SK-N-SH (cell line): ENCODE results near the gene RASGRF1.

Source experiments
- CTCF ChIP-seq: fragments of 200-600 bp; sonication (generic); IDR thresholded peaks from 2 replicates; pipeline ENCODE4 v1.6.1; 2017; ENCODE audit warnings: antibody characterized with exemption, mild to moderate bottlenecking, moderate library complexity
- EP300 ChIP-seq, 2 experiments: IDR thresholded peaks; 2 replicates each; pipeline versions ENCODE4 v1.4.0 to v1.6.1; 2012; ENCODE audit warnings: borderline replicate concordance in 1 of 2, low read depth in 1 of 2, low read length in 1 of 2
- EZH2phosphoT487 ChIP-seq: fragments of 200-600 bp; sonication (generic); IDR thresholded peaks from 2 replicates; pipeline ENCODE4 v1.6.1; 2017; ENCODE audit warnings: low read depth, mixed run types, mild to moderate bottlenecking, antibody characterized with exemption, moderate library complexity, borderline replicate concordance
- MXI1 ChIP-seq: IDR thresholded peaks from 2 replicates; pipeline ENCODE4 v1.6.1; 2012; ENCODE audit warnings: mild to moderate bottlenecking, low read depth, low read length, improper control_type of control experiment
- POLR2AphosphoS5 ChIP-seq: IDR thresholded peaks from 2 replicates; pipeline ENCODE4 v1.6.1; 2012; ENCODE audit warnings: low read depth, low read length
- RFX5 ChIP-seq: IDR thresholded peaks from 2 replicates; pipeline ENCODE4 v1.6.1; 2012; ENCODE audit warnings: mild to moderate bottlenecking, improper control_type of control experiment, low read length
- RXRA ChIP-seq: IDR thresholded peaks from 2 replicates; pipeline ENCODE4 v1.4.0; 2012; ENCODE audit warnings: low read depth, mild to moderate bottlenecking, borderline replicate concordance
- SIN3A ChIP-seq: IDR thresholded peaks from 2 replicates; pipeline ENCODE4 v1.6.1; 2012; ENCODE audit warnings: low read depth, mild to moderate bottlenecking, low read length, moderate library complexity, borderline replicate concordance
- SMC3 ChIP-seq: IDR thresholded peaks from 2 replicates; pipeline ENCODE4 v1.6.1; 2012; ENCODE audit warnings: low read depth, low read length, improper control_type of control experiment
- TEAD4 ChIP-seq: IDR thresholded peaks from 2 replicates; pipeline ENCODE4 v1.4.0; 2012; ENCODE audit warnings: mild to moderate bottlenecking, borderline replicate concordance; ENCODE audit not compliant: insufficient read depth

- no peak for TF ChIP-seq EZH2phosphoT487
- no peak for TF ChIP-seq TEAD4
- no peak for TF ChIP-seq POLR2AphosphoS5
- no peak for TF ChIP-seq MXI1
- no peak for TF ChIP-seq EP300 (IDR thresholded peaks at IDR 0.05; ENCODE audit: borderline replicate concordance in 1 of 2, low read depth in 1 of 2, low read length in 1 of 2)
- TF ChIP-seq RFX5, result no peak
- no peak for TF ChIP-seq RXRA
- TF ChIP-seq CTCF, result no peak
- no peak for TF ChIP-seq SIN3A
- no peak for TF ChIP-seq SMC3
Measured at GRCh38 chr15:78950343-78950742, 140.2 kb downstream of the RASGRF1 start.
